ENCODE measurements around the gene CASP8.

DNA sequence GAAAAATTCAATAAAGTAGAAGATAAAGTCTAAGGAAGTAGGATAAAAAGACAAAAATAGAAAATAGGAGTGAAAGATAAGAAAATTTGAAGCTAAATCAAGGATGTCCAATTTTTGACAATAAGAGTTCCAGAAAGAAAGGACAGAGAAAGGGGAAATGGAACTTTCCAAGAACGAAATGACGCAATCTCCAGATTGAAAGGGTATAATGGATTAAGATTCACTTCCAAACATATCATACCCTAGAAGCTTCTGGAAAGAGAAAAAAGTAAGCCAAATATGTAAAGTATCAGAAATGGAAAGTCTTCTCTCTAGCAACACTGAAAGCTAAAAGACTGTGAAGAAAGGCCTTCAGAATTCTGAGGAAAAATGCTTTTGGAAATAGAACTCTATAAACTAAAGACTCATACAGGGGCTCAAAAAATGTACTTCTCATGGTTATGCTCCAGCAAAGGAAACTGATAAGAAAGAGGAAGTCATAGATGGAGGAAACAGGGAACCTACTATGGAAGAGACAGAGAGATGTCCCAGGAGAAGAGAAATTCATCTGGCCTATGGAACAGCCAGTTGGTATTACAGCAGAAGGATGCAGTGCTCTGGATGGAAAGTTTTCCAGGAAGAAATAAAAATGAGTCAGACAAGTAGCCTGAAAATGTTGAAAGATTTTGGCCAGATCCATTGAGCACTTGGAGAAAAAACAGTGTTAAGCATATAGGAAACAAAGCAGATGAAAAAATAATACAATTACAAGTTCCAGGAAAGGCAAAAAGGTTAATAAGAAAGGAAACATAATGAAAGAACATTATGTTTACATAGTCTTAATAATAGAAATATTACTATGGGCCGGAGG lies 20.1 kb downstream of the CASP8 start:
- TF ChIP-seq, protein P1, sequence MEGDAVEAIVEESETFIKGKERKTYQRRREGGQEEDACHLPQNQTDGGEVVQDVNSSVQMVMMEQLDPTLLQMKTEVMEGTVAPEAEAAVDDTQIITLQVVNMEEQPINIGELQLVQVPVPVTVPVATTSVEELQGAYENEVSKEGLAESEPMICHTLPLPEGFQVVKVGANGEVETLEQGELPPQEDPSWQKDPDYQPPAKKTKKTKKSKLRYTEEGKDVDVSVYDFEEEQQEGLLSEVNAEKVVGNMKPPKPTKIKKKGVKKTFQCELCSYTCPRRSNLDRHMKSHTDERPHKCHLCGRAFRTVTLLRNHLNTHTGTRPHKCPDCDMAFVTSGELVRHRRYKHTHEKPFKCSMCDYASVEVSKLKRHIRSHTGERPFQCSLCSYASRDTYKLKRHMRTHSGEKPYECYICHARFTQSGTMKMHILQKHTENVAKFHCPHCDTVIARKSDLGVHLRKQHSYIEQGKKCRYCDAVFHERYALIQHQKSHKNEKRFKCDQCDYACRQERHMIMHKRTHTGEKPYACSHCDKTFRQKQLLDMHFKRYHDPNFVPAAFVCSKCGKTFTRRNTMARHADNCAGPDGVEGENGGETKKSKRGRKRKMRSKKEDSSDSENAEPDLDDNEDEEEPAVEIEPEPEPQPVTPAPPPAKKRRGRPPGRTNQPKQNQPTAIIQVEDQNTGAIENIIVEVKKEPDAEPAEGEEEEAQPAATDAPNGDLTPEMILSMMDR (IDR thresholded peaks at IDR 0.05; ENCODE audit: low read depth, low read length, missing input control), result no peak
- TF ChIP-seq TAF1 (conservative IDR thresholded peaks at IDR 0.05) (no peak), GABPA (IDR thresholded peaks at IDR 0.05 in 1 of 2, conservative IDR thresholded peaks at IDR 0.05 in 1 of 2) (no peak), SP1 (IDR thresholded peaks at IDR 0.05) (no peak), JUND (IDR thresholded peaks at IDR 0.05) (no peak), RAD21 (IDR thresholded peaks at IDR 0.05) (no peak)
- TF ChIP-seq, protein P2, sequence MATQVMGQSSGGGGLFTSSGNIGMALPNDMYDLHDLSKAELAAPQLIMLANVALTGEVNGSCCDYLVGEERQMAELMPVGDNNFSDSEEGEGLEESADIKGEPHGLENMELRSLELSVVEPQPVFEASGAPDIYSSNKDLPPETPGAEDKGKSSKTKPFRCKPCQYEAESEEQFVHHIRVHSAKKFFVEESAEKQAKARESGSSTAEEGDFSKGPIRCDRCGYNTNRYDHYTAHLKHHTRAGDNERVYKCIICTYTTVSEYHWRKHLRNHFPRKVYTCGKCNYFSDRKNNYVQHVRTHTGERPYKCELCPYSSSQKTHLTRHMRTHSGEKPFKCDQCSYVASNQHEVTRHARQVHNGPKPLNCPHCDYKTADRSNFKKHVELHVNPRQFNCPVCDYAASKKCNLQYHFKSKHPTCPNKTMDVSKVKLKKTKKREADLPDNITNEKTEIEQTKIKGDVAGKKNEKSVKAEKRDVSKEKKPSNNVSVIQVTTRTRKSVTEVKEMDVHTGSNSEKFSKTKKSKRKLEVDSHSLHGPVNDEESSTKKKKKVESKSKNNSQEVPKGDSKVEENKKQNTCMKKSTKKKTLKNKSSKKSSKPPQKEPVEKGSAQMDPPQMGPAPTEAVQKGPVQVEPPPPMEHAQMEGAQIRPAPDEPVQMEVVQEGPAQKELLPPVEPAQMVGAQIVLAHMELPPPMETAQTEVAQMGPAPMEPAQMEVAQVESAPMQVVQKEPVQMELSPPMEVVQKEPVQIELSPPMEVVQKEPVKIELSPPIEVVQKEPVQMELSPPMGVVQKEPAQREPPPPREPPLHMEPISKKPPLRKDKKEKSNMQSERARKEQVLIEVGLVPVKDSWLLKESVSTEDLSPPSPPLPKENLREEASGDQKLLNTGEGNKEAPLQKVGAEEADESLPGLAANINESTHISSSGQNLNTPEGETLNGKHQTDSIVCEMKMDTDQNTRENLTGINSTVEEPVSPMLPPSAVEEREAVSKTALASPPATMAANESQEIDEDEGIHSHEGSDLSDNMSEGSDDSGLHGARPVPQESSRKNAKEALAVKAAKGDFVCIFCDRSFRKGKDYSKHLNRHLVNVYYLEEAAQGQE (IDR thresholded peaks at IDR 0.05), result no peak
- TF ChIP-seq, protein P3, sequence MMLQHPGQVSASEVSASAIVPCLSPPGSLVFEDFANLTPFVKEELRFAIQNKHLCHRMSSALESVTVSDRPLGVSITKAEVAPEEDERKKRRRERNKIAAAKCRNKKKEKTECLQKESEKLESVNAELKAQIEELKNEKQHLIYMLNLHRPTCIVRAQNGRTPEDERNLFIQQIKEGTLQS (IDR thresholded peaks at IDR 0.05), result no peak
- TF ChIP-seq, protein P4, sequence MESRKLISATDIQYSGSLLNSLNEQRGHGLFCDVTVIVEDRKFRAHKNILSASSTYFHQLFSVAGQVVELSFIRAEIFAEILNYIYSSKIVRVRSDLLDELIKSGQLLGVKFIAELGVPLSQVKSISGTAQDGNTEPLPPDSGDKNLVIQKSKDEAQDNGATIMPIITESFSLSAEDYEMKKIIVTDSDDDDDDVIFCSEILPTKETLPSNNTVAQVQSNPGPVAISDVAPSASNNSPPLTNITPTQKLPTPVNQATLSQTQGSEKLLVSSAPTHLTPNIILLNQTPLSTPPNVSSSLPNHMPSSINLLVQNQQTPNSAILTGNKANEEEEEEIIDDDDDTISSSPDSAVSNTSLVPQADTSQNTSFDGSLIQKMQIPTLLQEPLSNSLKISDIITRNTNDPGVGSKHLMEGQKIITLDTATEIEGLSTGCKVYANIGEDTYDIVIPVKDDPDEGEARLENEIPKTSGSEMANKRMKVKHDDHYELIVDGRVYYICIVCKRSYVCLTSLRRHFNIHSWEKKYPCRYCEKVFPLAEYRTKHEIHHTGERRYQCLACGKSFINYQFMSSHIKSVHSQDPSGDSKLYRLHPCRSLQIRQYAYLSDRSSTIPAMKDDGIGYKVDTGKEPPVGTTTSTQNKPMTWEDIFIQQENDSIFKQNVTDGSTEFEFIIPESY (IDR thresholded peaks at IDR 0.05), result no peak
- TF ChIP-seq, protein P5, sequence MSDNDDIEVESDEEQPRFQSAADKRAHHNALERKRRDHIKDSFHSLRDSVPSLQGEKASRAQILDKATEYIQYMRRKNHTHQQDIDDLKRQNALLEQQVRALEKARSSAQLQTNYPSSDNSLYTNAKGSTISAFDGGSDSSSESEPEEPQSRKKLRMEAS (IDR thresholded peaks at IDR 0.05), result no peak
